Activated CD8-positive, alpha-beta memory T cell treated with anti-CD3 and anti-CD28 coated beads, Interleukin-2, amount 50 U/mL, for 4 hours (primary cell): Measurements from ENCODE around the gene EML6.
"Not testable (repeated sequence)": the region's sequence is repeated elsewhere in the genome, so short reads cannot be mapped to it uniquely, and the experiment has no call there.

Experiments used
- DNase-seq: peaks from one replicate; pipeline ENCODE4 v3.0.0-alpha.2; 2020

The EML6 gene

DNA sequence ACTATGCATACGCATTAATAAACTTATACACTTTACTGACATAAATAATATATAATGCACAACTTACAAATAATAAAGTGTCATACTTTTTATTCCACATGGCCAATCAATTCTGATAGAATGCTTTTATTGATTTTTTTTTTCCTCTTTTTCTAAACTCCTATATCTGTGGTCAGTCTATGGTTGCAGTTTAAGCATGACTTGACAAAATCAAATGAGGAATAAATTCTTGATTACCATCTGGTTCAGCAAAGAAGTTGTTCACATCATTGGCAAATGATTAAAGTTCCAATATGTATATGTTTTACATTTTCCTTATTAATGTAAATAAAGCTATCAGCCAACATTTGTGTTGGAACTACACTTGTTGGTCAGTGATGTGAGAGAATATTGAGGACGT lies 83.5 kb downstream of the EML6 start:
- no peak for DNase-seq

- DNase-seq = no peak
Measured at GRCh38 chr2:54808661-54809060, 85.2 kb downstream of the EML6 start.

- DNase-seq = no peak
Measured at GRCh38 chr2:54809819-54810218, 86.4 kb downstream of the EML6 start.

DNA sequence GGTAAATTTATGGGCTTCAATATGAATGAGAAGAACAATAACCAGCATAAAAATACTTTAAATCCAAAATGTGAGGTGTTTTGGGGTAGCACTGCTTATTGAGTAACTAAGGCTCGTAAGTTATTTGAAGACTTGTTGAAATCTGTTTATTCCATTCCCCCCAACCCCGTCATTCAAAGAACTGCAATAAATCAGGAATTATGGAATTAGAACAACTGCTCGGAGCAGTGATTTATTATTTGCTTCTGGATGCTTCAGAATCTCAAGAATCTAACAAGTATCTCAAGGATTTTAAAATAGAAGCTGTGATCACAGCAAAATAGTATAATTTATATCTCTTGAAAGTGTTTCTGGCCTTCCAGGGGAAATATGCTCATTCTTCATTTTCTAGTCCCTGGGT lies 86.8 kb downstream of the EML6 start:
- no peak for DNase-seq

GRCh38 chr2:54813584-54813983 lies 90.1 kb downstream of the EML6 start:
- no peak for DNase-seq

- no peak for DNase-seq
Measured at GRCh38 chr2:54814389-54815147, 91.1 kb downstream of the EML6 start.

GRCh38 chr2:54815148-54815539 lies 91.7 kb downstream of the EML6 start:
- no peak for DNase-seq

- DNase-seq = no peak
Measured at GRCh38 chr2:54818226-54818625, 94.8 kb downstream of the EML6 start.

DNA sequence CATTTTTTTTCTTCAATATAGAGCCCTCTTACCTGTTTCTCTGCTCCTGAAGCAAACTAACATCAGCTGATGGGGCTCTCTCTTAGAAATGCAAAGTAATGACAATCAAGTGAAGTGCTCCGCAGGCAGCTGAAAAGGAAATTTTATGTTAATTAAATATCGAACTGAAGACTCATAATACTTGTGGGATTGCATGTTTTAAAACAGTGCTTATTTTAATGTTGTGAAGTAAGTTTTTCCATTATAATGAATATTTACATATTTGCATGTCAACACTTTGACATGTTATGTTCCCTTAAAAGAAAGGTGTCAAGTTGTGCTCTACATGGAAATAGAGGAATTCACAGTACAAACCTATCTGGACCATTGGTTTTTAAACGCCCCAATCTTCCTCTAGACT lies 97.1 kb downstream of the EML6 start:
- no peak for DNase-seq

DNA sequence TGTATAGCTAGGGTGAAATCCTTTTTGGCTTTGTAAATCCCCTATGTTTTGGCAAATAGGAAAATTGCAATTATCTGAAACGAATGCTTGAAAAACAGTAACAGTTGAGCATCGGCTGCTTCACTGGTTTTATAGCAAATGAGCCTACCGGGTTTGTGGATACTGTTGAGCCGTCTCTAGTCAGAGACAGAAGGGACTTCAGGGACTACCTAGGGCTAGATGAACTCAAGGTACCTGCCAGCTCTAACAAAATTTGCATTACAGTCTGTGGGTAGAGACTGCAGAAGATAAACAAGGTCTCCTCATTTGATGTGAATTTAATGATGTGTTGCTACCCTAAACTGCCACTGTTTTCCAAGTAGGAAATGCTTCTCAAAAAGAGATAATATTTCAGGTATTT lies 101.1 kb downstream of the EML6 start:
- no peak for DNase-seq

DNA sequence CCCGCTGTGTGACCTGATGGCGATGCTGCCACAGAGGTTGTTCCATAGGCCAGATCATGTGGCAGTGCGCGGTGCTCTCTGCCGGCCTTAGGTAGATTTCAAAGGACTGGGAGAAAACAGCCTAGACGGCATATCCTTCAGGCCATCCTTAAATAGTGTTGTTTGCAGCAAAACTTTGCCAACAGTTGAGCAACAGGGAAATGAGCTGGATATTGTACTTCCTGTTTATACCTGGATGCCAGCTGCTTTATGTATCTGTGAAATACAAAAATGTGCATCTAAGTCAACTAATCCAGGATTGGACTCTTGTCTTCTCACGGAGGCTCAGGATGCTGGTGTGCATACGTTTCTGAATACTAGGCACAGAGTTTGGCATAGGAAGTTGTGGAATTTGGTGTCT lies 107.1 kb downstream of the EML6 start:
- DNase-seq = no peak

GRCh38 chr2:54831480-54831879 lies 108.0 kb downstream of the EML6 start:
- no peak for DNase-seq

GRCh38 chr2:54834721-54835120 lies 111.3 kb downstream of the EML6 start:
- no peak for DNase-seq

DNA sequence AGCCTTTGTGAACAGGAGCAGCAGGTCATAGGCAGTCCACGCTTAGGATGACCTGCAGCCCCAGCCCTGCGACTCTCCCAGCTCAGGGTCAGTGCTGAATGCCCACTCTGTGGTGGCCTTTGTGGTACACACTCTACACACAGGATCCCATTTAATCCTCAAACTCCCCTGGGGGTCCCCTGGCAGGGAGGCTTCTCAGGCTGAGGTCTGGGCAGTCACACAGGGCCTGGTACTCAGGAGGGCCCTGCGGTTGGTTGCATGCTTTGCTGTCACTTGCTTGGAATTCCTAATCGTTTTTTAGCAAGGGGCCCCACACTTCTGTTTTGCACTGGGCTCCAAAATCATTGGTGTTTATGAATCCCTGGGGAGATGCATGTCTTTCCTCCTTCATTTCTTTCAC lies 113.0 kb downstream of the EML6 start:
- no peak for DNase-seq

- peak; percentile 64 for DNase-seq
Measured at GRCh38 chr2:54838585-54839035, 115.1 kb downstream of the EML6 start.

DNA sequence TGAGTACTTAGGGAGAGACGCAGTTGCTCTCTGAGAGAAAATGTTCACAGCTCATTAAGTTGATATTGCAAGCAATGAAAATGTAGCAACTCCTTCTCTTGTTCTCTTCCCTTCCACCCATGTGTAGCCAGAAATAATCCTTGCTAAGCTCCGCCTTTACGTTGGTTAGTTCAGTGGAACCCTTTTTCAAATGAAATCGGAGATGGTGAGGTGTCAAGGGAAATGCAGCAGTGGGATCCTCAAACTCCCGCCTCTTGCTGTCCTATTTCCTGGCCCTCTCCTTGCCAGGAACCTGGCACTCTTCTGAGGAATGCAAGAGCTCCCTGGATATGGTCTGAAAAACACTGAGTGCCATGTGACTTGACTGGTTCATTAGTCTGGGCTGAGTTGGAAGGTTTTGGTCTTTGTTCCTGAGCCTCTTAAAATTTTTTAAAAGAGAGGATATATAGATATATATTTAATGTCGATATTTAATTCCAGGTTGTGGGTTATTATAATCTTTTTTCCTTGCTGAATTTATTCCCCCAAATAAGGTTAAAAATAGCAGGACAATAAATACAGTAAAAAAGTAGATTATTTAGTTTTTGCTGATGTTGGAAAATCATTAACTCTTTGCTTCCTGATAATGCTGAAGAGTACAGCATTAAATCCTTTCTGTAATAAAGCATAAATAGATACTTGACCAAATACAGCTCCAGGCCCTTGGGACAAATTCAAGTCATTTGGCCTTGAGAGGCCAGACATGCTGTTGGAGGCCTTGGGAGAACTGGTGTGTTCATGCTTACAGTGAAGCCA lies 116.2 kb downstream of the EML6 start:
- DNase-seq = no peak

GRCh38 chr2:54840559-54841468 lies 117.4 kb downstream of the EML6 start:
- no peak for DNase-seq

DNA sequence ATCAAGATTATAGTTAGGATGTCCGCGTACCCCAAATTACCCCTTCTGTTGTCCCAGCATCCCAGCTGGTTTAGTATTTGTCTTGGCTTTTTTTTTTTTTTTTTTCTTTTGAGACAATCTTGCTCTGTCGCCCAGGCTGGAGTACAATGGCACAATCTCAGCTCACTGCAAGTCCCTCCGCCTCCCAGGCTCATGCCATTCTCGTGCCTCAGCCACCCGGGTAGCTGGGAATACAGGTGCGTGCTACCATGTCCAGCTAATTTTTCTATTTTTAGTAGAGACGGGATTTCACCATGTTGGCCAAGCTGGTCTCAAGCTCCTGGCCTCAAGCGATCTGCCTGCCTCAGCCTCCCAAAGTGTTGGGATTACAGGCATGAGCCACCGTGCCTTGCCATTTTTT lies 118.0 kb downstream of the EML6 start:
- DNase-seq = not testable (repeated sequence)

GRCh38 chr2:54845094-54845493 lies 121.6 kb downstream of the EML6 start:
- DNase-seq = no peak

DNA sequence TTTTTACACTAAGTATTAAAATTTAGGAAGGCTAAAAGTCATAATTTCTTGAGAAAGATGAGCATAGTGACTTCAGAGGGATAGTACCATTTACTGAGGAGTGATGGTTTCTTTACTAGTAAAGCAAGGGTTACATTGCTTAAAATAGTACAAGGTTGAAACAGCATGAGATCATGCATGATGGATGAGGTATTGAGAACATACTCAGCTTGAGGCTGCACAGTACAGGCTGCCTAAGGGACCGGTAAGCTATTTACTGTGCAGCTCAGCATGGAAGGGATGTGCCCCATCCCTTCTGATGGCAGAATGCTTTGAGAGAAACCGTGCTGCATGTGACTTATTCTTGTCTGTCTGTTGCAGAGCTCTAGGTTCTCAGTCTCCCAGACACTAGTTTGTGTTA lies 122.1 kb downstream of the EML6 start:
- DNase-seq = no peak

GRCh38 chr2:54850171-54851122 lies 127.0 kb downstream of the EML6 start:
- no peak for DNase-seq
